Measurements from ENCODE around the gene NPHS1.

DNA sequence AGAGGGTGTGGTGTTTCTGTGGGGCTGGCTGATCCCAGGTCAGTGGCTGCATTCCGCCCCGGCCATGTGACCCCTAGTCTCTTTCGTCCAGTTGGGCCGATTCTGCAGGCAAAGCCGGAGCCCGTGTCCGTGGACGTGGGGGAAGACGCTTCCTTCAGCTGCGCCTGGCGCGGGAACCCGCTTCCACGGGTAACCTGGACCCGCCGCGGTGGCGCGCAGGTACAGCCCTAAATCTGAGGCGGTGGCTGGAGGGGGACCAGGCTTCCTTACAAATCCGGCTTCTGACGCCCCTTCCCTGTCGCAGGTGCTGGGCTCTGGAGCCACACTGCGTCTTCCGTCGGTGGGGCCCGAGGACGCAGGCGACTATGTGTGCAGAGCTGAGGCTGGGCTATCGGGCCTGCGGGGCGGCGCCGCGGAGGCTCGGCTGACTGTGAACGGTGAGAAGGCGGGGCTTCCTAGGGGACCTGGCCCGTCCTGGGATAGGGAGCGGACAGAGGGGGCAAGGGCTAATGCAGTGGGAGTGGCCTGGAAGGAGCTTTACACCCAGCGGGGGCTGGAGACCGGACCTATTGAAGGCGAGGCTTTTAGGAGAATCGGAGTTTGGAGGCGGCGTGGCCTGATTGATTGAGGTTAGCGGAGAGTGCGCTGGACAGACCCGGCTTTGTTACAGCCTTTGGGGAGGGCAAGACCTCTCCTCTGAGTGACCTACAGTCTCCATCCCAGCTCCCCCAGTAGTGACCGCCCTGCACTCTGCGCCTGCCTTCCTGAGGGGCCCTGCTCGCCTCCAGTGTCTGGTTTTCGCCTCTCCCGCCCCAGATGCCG is 8.7 kb upstream of the NPHS1 start:
- TF ChIP-seq, protein P1, sequence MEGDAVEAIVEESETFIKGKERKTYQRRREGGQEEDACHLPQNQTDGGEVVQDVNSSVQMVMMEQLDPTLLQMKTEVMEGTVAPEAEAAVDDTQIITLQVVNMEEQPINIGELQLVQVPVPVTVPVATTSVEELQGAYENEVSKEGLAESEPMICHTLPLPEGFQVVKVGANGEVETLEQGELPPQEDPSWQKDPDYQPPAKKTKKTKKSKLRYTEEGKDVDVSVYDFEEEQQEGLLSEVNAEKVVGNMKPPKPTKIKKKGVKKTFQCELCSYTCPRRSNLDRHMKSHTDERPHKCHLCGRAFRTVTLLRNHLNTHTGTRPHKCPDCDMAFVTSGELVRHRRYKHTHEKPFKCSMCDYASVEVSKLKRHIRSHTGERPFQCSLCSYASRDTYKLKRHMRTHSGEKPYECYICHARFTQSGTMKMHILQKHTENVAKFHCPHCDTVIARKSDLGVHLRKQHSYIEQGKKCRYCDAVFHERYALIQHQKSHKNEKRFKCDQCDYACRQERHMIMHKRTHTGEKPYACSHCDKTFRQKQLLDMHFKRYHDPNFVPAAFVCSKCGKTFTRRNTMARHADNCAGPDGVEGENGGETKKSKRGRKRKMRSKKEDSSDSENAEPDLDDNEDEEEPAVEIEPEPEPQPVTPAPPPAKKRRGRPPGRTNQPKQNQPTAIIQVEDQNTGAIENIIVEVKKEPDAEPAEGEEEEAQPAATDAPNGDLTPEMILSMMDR (IDR thresholded peaks at IDR 0.05) = no peak
- TF ChIP-seq POLR2AphosphoS5 (IDR thresholded peaks at IDR 0.05) (no peak), POLR2A (IDR thresholded peaks at IDR 0.05) (no peak)

All from stomach (tissue), 4 donors.